UCSD-AML1 (cell line): Measurements from ENCODE around the gene ABHD6.
"Not testable (repeated sequence)": the region's sequence is repeated elsewhere in the genome, so short reads cannot be mapped to it uniquely, and the experiment has no call there.

Experiments used
- DNase-seq: peaks from one replicate; lab custom pipeline; 2025; ENCODE audit not compliant: unreplicated experiment; lab: John Stamatoyannopoulos, UW

ABHD6 gene

DNA sequence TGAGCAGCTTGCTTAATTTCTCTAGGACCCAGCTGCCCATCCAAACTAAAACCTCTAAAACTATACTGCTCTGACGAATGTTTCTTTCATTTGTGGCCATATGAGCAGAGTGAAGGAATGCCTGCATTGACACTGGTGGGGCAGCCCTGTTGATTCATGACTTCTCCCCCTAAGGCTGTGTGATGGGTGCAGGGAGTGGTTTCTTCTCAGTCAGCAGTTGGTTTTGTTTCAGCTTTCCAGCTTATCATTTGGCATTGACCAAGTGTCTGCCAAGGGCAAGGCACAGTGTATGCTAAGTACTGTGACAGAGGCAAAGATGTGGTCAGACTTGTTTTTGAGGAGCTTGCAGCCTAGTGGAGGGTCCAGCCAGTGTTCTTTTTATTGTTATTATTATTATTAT, 4.7 kb downstream of the ABHD6 start:
- no peak for DNase-seq

GRCh38 chr3:58242860-58243259, 5.3 kb downstream of the ABHD6 start:
- DNase-seq = not testable (repeated sequence)

- DNase-seq = no peak
These were observed 6.5 kb downstream of the ABHD6 start for GRCh38 chr3:58243976-58244585.

- no peak for DNase-seq
These were observed 8.8 kb downstream of the ABHD6 start for GRCh38 chr3:58246148-58247047.

GRCh38 chr3:58249358-58250092, 11.9 kb downstream of the ABHD6 start:
- no peak for DNase-seq

GRCh38 chr3:58250093-58250707, 12.6 kb downstream of the ABHD6 start:
- peak; percentile 42 for DNase-seq

- DNase-seq = no peak
These were observed 14.0 kb downstream of the ABHD6 start for GRCh38 chr3:58251631-58252035.

DNA sequence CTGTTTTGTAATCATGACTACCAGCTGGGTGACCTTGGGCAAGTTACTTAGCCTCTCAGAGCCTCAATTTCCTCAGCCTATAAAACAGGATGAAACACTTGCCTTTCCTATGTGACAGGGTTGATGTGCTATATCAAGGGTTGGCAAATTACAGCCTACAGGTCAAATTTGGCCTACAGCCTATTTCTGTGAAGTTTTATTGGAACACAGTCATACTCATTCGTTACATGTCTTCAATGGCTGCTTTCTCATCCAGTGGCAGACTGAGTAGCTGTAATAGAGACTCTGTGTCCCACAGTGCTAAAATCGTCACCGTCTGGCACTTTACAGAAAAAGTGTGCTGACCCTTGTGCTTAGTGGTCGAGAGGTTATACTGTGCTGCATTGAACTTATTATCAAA, 16.6 kb downstream of the ABHD6 start:
- DNase-seq = no peak

- no peak for DNase-seq
These were observed 18.5 kb downstream of the ABHD6 start for GRCh38 chr3:58256061-58256460.

GRCh38 chr3:58256511-58256910, 18.9 kb downstream of the ABHD6 start:
- DNase-seq = no peak

DNA sequence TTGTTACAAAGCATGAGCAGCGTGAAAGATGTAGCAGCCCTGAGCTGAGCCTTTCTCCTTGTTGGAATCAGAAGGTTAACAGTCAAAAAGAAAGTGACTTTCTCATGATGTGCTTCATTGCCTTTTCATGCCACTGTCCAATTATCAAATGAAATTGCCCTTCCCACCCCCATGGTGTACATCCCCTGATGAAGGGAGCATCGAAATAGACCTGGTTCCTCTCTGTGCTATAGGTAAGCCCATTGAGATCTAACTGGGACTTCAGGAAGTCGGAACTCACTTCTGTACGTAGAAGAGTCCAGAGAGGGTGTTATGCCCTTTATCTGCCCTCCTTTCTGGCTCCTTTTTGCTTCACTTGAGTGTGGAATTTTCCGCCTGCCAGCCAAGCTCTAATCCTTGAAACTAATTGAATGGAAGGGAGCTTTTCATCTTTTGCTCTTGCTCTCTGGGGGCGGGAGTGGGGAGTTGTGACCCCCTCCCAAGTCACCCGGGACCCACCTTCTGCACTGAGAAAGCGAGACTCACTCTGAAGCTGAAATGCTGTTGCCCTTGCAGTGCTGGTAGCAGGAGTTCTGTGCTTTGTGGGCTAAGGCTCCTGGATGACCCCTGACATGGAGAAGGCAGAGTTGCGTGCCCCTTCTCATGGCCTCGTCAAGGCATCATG, 20.9 kb downstream of the ABHD6 start:
- DNase-seq = no peak

GRCh38 chr3:58260261-58260731, 22.7 kb downstream of the ABHD6 start:
- no peak for DNase-seq

- DNase-seq = no peak
These were observed 23.1 kb downstream of the ABHD6 start for GRCh38 chr3:58260733-58261132.

DNA sequence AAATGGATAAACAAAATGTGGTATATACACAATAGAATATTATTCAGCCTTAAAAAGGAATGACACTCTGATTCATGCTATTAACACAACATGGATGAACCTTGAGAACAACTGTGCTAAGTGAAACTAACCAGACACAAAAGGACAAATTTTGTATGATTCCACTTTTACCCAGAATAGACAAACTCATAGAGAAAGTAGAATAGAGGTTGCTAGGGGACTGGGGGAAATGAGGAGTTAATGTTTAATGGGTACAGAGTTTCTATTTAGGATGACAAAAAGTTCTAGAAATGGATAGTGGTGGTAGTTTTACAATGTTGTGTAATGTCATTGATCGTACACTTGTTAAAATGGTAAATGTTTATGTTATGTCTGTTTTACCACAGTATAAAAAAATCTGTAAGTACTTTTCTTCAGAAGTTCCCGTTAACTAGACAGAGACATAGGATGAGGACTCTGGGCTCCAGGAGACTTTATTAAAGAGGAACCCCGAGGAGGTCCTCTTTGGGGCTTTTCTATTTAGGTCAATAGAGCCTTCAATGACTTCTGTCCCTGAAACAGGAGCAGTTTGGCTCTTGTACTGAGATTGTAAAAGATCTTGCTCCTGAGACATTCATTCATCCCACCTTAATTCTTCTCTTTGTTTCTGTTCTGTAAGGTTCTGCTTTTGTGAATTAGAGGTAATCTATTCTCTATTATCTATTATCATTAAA, 24.5 kb downstream of the ABHD6 start:
- DNase-seq = no peak

GRCh38 chr3:58266577-58266976, 29.0 kb downstream of the ABHD6 start:
- DNase-seq = no peak

DNA sequence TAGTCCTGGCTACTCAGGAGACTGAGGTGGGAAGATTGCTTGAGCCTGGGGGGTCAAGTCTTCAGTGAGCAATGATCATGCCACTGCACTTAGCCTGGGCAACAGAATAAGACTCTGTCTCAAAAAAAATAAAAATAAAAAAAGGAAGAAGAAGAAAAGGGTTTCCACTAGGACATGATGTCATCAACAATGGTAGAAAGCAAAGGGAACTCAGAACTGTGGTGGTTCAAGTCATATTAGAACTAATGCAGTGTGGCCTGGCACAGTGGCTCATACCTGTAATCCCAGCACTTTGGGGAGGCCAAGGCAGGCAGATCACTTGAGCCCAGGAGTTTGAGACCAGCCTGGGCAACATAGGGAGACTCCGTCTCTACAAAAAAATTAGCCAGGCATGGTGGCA, 30.0 kb downstream of the ABHD6 start:
- DNase-seq = not testable (repeated sequence)

GRCh38 chr3:58269356-58269755, 31.8 kb downstream of the ABHD6 start:
- no peak for DNase-seq

- DNase-seq = no peak
These were observed 32.9 kb downstream of the ABHD6 start for GRCh38 chr3:58270485-58270884.

- DNase-seq = no peak
These were observed 34.4 kb downstream of the ABHD6 start for GRCh38 chr3:58271901-58272501.

DNA sequence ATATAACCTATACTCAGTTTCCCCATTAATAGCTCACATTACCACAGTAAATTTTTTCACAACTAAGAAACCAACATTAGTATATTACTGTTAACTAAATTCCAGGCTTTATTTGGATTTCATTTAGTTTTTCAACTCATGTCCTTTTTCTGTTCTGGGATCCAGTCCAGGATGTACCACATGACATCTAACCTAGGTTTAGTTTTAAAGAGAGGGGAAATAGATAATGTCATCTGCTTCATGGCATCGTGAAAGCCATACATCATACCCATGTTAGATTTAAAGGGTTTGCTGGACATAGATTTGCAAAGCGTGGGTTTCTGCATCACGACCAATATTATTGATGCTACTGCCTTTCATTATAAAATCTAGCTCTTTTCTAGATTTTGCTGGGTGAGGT, 35.3 kb downstream of the ABHD6 start:
- no peak for DNase-seq
